Adrenal gland (tissue), 5 donors: ENCODE data around the gene FBXO28.

Experiments
- CTCF ChIP-seq, 6 experiments: fragments of 450-650 bp in 4 of 6; fragments of 200-600 bp in 2 of 6; sonication (generic) in 1 of 6; IDR thresholded peaks; 1 replicate in 5 of 6; 2 replicates in 1 of 6; pipeline versions ENCODE4 v1.5.1 to v1.8.0; 2016 to 2021; ENCODE audit warnings: antibody characterized with exemption in 6 of 6, mild to moderate bottlenecking in 2 of 6, moderate library complexity in 1 of 6
- POLR2A ChIP-seq, 2 donors: fragments of 450-650 bp; IDR thresholded peaks; one replicate each; pipeline ENCODE4 v1.6.1; 2017; ENCODE audit warnings: antibody characterized with exemption in 2 of 2, mild to moderate bottlenecking in 2 of 2, moderate library complexity in 1 of 2
- donor health status: DM: no; HTN: no; CAD: no.

- no peak for TF ChIP-seq CTCF (IDR thresholded peaks at IDR 0.05)
- no peak for TF ChIP-seq POLR2A (IDR thresholded peaks at IDR 0.05)
These were observed 91.5 kb downstream of the FBXO28 start for GRCh38 chr1:224205438-224205840.
